Hematopoietic multipotent progenitor cell treated with erythropoietin and hydrocortisone succinate and interleukin-3 and kit ligand, for 17 days (in vitro differentiated cells): ENCODE data around the gene PDHX.
"Not testable (repeated sequence)": the region's sequence is repeated elsewhere in the genome, so short reads cannot be mapped to it uniquely, and the experiment has no call there.

Experiments
- DNase-seq: peaks from one replicate; pipeline ENCODE4 v3.0.0-alpha.2; 2015; ENCODE audit warnings: low spot score

Gene PDHX

DNA sequence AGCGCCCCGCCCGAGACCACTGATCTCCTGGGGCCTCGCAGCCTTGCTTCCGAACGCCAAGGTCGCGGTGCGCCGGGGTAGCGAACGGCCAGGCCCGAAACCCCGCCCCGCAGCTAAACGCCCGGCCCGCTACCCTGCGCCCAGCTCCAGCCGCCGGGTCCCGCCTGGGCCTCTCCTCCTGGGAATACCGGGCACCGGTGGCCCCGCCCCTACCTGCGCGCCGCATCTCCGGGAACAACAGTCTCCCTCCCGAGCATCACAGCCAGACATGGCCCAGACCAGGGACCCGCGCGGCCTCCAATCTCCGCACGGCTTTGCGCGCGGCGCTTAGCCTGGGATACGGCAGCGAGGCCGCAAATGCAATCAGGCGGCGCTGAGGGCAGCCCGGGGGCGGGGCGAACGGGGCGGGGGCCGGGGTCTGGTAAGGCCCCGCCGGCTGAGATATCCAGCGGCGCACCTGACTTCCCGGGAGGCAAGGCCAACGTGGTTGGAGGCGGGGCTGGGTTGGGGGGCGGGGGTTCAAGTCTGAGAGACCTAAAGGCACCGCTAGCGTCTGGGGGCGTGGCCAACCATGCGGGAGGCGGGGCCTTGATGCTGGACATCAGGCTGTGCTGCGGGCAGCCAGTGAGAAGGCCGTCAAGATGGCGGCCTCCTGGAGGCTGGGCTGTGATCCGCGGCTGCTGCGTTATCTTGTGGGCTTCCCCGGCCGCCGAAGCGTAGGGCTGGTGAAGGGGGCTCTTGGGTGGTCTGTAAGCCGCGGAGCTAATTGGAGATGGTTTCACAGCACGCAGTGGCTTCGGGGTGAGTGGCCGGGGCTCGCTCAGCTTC lies at the start of gene PDHX, which contains the start of gene APIP:
TSS of gene PDHX (plus strand) at position 604 of the 828 bp plus-strand sequence. CDS start at position 642, 38 bp downstream.
TSS of gene APIP (minus strand) at position 365 of the 828 bp plus-strand sequence. CDS start at position 270, 95 bp downstream.
- peak; percentile 96 for DNase-seq

DNA sequence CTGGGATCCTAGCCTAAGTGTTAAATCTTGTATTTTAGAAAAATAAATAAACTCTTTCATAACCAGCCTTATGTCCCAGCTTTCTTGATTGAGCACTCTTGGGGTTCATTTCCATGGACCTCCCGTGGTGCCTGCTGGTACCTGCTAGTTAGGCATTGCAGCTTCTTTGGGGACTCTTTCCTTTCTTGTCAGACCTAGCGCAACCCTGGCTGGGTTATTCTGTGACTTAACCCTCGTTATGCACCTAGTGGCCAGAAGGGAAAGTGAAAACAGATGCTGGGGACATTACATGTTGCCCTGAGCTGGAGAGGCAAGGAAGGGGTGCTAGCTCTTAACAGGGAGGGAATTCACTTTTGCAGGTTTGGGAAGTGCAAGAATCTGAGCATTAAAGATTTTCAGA lies 47.0 kb upstream of the PDHX start:
- no peak for DNase-seq

DNA sequence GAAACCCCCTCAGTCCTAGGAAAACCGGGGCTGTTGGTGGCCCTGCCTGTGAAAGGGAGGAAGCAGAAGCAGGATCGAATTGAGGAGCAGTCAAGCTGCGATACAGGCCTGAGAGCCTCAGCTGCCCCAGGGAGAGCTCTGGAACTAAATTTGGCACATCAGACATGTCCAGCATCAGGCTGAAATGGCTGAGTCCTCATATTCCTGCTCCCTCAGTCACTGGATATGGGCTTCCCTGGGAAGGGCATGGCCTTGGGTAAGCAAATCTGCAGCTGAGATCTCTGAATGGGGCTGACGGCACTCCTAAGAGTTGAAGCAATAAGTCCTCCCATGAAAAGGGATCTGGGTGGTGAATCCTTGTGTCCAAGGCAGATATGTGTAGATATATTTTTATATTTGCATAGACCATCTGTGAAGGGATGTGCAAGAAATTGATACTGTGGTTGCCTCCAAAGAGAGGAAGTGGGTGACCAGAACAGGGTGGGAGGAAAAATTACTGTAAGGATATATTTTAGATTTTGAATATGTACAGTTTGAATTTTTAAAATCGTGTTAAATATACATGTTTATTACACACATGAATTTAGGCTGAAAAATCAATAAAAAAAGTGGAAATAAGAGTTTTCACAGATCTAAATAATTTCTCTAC lies 45.7 kb upstream of the PDHX start:
- no peak for DNase-seq

DNA sequence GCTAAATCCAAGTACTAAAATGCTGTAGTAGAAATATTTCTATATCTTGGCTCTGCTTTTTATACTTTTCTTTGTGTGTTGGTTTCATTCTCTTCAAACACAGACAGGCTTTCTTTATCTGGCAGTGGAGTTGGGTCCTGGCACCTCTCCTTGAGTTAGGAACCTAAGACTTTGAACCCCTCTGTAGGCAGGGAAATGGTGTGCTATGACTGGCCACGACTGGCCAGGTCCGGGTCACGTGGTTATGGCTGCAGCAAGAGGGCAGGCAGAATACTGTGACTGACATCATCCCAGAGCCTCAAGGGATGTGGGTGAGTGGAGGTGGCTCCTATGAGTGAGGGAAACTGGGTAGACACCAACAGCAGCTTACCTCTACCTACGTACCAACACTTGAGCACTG lies 42.2 kb upstream of the PDHX start:
- no peak for DNase-seq

DNA sequence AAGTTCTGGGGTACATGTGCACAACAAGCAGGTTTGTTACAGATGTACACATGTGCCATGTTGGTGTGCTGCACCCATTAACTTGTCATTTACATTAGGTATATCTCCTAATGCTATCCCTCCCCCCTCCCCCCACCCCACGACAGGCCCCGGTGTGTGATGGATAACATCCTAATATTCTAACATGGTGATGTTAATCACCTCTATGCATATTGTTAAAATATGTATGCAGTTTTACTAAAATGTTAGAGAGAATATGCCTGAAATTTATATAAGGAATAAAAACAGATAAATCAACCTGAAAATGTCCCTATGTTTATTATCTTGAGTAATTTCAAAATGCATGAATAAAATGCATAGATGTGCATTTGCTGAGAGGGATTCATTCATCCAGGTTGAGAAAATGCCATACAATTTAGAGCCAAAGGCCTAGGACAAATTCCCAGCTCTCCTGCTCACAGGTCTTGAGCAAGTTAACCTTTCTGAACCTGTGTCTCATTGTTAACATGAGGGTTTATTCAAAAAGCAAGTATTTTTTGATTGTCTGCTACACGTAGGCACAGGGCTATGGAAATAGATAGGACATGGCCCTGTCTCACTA lies 38.9 kb upstream of the PDHX start:
- no peak for DNase-seq

DNA sequence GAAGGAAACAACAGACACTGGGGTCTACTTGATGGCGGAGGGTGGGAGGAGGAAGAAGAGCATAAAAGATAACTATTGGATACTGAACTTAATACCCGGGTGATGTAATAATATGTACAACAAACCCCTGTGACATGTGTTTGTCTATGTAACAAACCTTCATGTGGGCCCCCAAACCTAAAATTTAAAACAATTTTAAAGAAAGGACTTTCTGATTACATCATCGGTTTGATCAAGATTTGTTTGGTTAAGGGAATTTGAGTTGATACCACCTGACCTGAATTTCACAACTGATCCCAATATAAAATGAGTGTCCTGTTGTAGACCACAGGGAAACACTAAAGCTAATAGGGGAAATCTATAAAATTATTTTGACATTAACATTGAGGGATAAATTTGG lies 34.5 kb upstream of the PDHX start:
- no peak for DNase-seq

DNA sequence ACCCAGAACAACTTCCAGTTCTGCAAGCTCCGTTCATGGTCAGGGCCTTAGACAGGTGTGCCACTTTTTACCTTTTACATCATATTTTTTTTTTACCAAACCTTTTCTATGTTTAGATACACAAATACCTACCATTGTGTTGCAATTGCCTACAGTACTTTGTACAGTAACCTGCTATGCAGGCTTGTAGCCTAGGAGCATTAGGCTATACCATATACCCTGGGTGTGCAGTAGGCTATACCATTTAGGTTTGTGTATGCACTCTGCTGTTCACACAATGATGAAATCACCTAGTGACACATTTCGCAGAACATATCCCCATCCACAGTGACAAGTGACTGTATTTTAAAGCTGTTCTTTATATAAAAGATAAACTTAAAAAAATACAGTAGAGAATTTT lies 29.8 kb upstream of the PDHX start:
- DNase-seq: no peak

DNA sequence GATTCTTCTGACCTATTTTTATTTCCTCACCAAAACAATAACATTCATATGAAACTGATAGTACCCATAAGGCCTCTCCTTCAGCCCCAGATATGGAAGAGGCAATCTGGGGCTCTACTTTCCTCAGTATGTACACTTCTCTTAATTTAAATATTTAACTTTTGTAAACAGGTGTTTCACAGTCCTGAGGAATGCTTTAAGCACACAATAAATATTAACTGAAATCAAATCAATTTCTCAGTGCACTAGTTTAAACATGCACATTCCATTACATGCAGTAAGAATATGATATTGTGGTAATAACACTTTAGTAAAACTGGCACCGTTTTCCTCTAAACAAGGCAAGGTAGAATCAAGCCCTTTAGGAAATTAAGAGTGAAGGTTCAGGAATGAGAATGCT lies 29.2 kb upstream of the PDHX start:
- no peak for DNase-seq

DNA sequence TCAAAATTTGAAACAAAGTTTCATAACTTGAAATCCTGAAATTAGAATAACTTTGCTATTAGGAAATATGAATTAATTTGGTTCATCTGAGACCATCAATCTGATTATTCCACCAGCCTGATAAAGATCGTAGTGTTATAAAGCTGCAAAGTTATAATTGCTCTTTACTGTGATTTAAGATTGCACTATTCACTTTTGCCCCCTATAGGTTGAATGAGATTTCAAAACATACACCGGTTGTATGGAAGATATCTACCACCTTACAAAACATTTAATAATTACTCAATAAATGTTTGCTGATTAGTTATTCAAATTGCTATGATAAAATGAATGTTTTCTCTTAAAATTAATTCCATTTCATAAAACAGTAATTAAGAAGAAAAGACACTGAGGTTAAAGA lies 26.3 kb upstream of the PDHX start:
- no peak for DNase-seq

DNA sequence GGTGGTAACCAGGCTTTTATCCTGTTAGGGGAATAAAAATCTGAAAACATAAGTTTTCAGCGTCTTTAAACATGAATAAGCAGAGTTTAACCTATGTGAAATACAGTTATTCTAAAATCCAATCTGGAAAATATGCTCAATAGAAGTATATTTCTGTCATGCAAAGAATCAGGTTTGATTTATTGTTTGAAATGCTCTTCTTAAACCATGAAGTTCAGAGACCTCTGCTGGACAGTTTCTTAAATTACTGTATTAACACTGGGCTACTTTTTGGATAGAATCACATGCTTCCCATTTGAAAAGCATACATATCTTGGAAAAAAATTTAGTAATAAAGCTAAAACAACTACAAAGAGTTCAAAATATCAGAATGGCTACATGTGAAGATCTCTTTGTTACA lies 25.6 kb upstream of the PDHX start:
- DNase-seq: no peak

DNA sequence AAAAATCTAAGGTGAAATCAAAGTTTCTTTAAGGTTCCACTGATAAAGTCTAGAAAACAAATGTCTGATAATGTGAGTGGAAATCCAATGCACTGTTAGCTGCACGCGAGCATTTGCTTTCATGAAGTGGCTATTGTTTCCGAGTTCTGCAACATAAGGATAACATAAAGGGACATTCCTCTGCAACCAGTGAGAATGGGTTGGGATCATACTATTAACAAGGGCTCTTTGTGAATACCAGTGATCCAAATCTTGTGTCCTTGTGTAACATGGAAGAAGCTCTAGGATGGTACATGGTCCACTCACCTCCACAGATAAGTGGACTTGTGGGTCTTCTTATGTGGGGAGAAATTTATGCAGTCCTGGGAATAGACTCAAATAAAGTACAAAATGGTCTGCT lies 24.8 kb upstream of the PDHX start:
- DNase-seq: no peak

DNA sequence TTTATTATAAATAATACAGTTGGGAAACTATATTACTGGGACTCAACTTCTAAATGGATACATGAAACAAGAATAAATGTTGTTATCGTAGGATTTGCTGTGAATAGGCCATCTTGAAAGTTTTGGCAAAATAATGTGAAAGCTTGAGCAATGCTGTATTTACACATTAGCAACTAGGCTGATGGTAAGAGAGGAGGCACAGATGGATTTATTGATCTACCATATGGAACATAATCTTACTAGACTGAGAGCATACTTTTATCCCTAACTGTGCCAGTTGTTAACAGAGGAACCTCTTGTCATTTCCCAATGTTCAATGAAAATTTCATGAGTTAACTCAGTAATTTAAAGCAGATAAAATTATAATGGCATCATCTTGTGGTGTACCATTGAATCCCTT lies 23.0 kb upstream of the PDHX start:
- no peak for DNase-seq

DNA sequence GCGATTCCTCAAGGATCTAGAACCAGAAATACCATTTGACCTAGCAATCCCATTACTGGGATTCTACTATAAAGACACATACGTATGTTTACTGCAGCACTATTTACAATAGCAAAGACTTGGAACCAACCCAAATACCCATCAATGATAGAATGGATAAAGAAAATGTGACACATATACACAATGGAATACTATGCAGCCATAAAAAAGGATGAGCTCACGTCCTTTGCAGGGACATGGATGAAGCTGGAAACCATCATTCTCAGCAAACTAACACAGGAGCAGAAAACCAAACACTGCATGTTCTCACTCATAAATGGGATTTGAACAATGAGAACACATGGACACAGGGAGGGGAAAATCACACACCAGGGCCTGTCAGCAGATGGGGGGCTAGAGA lies 20.2 kb upstream of the PDHX start:
- not testable (repeated sequence) for DNase-seq

DNA sequence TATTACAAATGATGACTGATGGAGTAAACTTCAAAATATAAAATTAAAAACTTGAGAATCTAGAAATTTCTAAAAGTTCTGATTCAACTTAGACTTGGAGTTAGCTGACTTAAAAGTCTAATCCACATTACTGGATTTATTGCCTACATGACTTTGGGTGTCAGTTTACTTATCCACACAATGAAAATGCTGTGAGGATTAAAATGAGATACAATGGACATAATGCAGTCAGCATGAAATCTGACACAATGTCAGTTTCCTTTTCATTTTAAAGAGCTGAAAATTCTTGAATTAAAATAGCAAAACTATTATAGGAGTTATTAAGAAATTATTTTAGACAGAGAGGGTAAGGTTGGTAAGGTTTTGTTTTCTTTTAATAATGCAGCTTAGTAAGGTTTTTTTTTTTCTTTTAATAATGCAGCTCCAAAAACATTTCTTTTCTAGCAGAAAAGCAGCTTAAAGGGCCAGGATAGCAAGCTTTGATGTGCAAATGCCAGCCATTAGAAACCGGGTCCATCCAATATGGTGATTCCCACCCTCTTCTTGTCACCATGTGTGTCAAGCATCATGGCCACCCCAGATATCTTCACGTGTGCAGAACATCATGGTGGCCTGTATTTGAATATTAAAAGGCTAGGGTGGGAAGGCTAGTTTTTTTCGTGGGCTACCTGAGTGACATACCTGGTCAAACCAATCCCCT lies 19.1 kb upstream of the PDHX start:
- no peak for DNase-seq

DNA sequence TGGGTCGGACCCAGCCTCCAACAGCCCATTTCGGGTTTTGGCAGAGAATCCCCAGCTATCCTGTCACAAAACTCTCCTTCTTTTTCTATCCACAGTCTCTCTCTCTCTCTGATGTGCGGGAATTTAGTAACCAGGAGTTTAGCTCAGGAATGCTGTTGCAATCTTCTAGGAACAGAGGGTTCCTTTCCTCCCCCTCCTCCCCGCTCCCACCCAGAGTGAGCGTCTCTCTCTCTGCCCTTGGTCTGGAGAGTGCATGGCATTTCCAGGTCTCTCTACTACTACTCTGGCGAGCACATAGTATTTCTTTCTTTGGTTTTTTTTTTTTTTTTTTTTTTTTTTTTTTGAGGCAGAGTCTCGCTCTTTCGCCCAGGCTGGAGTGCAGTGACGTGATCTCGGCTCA lies 17.9 kb upstream of the PDHX start:
- no peak for DNase-seq

DNA sequence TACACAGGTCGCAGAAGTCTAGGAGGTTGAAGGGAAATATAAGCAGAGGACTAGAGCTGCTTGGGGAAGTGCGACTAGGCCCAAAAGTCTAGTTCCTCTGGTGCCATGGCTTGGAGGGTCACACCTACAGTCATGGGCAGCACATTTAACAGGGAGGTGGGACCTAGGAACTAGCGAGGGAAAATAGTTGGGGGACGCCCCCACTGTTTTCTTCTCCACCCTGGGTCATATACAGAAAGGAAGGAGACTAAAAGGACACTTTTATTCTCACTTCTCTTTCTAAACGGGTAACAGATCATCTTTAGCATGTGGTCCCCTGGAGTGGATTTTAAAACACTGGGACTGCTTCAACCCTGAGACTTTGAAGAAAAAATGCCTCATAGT lies 16.8 kb upstream of the PDHX start:
- DNase-seq: no peak

DNA sequence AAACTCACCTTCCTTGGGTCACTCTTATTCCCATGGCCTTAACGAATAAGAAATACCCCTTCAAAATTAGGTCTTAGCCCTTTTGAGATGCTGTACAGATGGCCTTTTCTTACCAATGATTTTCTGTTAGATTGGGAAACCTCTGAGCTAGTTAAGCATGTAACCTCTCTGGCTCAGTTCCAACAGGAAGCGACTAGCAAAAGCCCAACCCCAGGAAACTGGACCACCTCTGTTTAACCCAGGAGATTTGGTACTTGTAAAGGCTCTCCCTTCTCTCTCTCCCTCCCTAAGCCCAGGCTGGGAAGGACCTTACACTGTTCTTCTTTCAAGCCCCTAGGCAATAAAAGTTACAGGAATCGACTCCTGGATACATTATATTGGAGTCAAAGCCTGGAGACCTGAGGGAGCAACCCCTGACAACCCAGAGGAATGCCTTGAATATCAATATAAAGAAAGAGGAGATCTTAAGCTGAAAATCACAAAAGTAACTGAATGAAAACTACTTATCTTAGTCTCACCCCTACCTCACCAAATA lies 11.9 kb upstream of the PDHX start:
- no peak for DNase-seq

DNA sequence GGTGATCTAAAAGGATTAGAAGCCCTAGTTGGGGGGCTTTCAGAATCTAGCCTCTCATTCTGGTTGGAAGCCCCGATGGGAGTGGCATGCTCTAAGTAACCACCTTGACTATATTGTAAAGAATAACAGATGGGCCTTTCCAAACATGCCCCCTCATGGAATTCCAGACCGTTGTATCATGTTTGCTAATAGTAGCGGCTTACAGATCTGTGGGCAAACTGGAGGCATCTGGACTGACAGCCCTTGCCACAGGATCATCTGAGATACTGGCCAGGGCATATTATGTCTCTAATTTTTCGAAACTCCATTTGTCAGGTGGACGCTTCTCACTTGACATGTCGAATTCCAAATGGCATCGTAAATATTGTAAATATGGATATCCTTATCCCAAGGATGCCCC lies 10.8 kb upstream of the PDHX start:
- DNase-seq: no peak

DNA sequence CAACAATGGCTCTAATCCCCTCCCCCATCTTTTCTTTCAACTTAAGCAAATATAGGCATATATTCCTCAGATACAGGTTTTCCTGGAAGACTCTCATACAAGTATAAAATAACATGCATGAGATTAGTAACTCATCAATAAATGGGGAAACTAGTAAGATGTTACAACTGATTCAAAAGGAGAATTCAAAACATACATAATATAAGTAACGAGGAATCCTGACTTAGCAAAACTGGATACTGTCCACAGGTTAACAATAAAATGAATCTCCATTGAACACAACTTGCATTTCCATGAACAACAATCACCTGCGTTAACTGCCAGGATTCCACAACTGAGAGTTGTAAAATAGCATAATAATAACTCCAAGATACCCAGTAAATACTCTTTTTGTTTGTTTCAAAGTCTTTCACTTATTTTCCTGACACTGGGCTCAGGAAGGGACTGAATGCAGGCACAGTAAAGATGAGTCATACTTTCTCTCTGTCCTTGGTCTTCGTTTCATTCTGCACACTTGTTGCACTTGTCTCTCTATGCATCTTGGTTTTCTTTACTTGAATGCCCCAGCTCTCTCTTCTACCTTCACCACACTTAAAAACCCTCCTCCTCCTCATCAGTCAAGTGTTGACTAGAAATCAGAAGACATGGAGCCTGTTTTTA lies 8.4 kb upstream of the PDHX start:
- DNase-seq: no peak

DNA sequence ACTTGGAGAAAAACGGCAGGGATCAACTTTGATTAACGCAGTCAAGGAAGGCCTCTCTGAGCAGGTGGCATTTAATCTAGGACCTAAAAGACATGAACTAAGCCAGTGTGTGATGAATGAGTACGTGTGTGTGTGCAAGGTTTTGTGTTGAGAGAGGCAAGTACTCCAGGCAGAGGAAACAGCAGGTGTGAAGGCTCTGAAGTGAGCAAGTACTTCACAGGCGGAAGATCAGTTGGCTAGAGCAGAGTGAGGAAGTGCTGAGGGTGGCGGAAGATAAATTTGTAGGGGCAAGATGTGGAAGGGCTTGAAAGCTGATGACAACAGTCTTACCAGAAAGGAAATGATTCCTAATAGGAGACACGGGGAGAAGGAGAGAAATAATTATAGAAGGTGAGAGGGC lies 7.0 kb upstream of the PDHX start:
- DNase-seq: no peak

DNA sequence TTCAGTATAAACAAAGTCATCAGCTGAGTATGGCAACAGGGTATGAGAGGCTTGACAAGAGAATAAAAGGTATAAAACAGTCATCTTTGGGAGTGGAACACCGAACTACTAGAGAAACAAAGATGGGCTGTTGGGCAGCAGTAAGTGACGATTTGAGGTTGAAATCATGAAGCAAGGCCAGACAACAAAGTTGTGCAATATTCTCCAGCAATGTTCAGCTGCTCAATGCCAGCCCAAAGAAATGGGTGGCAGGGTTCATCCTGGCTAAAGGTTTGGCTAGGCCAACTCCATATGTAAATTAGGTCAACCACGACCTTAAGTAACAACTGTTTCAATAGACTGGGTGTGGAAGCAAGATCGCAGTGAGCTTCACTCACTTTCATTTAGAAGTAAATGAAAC lies 6.5 kb upstream of the PDHX start:
- no peak for DNase-seq

DNA sequence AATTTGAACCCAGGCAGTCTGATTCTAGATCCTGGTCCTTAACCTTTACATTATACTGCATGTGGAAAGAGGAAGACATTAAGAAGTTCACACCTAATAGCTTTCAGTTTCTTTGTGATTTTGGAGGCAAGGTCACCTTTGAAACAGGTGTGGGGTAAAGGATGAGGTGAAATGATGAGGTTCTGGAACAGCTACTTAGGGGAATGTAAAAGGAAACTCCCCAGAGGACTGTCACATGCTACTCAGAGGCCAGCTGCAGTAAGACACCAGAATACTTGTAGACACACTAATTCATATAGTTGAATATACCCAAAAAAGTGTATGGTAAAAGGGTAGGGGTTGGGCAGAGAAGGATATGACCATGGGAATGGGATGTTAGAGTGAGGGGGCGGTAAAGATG lies 5.6 kb upstream of the PDHX start:
- no peak for DNase-seq
